HG02759 (cell line): ENCODE measurements around the gene PAX8.
"Not testable (repeated sequence)": the region's sequence is repeated elsewhere in the genome, so short reads cannot be mapped to it uniquely, and the experiment has no call there.

ENCODE experiments used
- ATAC-seq: cut with Tn5 transposase; IDR thresholded peaks from one replicate; pipeline ENCODE4 v1.9.1; 2021; ENCODE audit warnings: mild to moderate bottlenecking, moderate library complexity; ENCODE audit not compliant: unreplicated experiment

Gene PAX8

GRCh38 chr2:113278742-113279139, at the start of gene PAX8:
TSS of gene PAX8 (minus strand) at chr2:113278921. CDS start at chr2:113278394, 527 bp downstream.
- ATAC-seq: no peak

GRCh38 chr2:113328043-113328442, 49.3 kb upstream of the PAX8 start:
- ATAC-seq: no peak

- ATAC-seq: not testable (repeated sequence)
Observed at GRCh38 chr2:113325161-113325731, 46.5 kb upstream of the PAX8 start.

GRCh38 chr2:113324684-113325160, 46.0 kb upstream of the PAX8 start:
- no peak for ATAC-seq

- not testable (repeated sequence) for ATAC-seq
Observed at GRCh38 chr2:113323129-113323528, 44.4 kb upstream of the PAX8 start.

- not testable (repeated sequence) for ATAC-seq
Observed at GRCh38 chr2:113320106-113320505, 41.4 kb upstream of the PAX8 start.

GRCh38 chr2:113318941-113319340, 40.2 kb upstream of the PAX8 start:
- not testable (repeated sequence) for ATAC-seq

GRCh38 chr2:113316085-113316484, 37.4 kb upstream of the PAX8 start:
- no peak for ATAC-seq

- ATAC-seq: not testable (repeated sequence)
Observed at GRCh38 chr2:113314663-113315062, 35.9 kb upstream of the PAX8 start.

GRCh38 chr2:113314176-113314575, 35.5 kb upstream of the PAX8 start:
- ATAC-seq: not testable (repeated sequence)

GRCh38 chr2:113311781-113312180, 33.1 kb upstream of the PAX8 start:
- not testable (repeated sequence) for ATAC-seq

- ATAC-seq: not testable (repeated sequence)
Observed at GRCh38 chr2:113311191-113311590, 32.5 kb upstream of the PAX8 start.

- ATAC-seq: no peak
Observed at GRCh38 chr2:113309655-113310387, 31.1 kb upstream of the PAX8 start.

- ATAC-seq: not testable (repeated sequence)
Observed at GRCh38 chr2:113308784-113309183, 30.1 kb upstream of the PAX8 start.

GRCh38 chr2:113306207-113306606, 27.5 kb upstream of the PAX8 start:
- ATAC-seq: not testable (repeated sequence)

- not testable (repeated sequence) for ATAC-seq
Observed at GRCh38 chr2:113305749-113306148, 27.0 kb upstream of the PAX8 start.

GRCh38 chr2:113305146-113305545, 26.4 kb upstream of the PAX8 start:
- no peak for ATAC-seq

- ATAC-seq: no peak
Observed at GRCh38 chr2:113304702-113305101, 26.0 kb upstream of the PAX8 start.

- not testable (repeated sequence) for ATAC-seq
Observed at GRCh38 chr2:113302216-113302980, 23.7 kb upstream of the PAX8 start.

- no peak for ATAC-seq
Observed at GRCh38 chr2:113300281-113300680, 21.6 kb upstream of the PAX8 start.

- no peak for ATAC-seq
Observed at GRCh38 chr2:113298176-113298575, 19.5 kb upstream of the PAX8 start.
